SU-DHL-6 (cell line): ENCODE data around the gene PDE4D.

Experiments
- H2AFZ ChIP-seq: fragments of 200-600 bp; sonication (generic); 2 replicates; pipeline ENCODE4 v1.6.1; 2014; ENCODE audit warnings: low read depth, mild to moderate bottlenecking, moderate library complexity, mixed read lengths, antibody characterized with exemption, low read length; ENCODE audit not compliant: severe bottlenecking
- H3F3A ChIP-seq: fragments of 200-600 bp; shearing (Covaris generic); 2 replicates; pipeline ENCODE4 v1.6.0; 2016; ENCODE audit warnings: antibody characterized with exemption, mild to moderate bottlenecking; ENCODE audit not compliant: insufficient read depth
- H3K27ac ChIP-seq: fragments of 200-600 bp; sonication (generic); 2 replicates; pipeline ENCODE4 v1.5.1; 2016; ENCODE audit warnings: low read depth, mild to moderate bottlenecking, low read length, moderate library complexity, mixed read lengths
- H3K27me3 ChIP-seq: fragments of 200-600 bp; sonication (generic), shearing (Covaris generic); 2 replicates; pipeline ENCODE4 v1.6.0; 2014; ENCODE audit warnings: mild to moderate bottlenecking, low read length
- H3K36me3 ChIP-seq: fragments of 200-600 bp; sonication (generic); 2 replicates; pipeline ENCODE4 v1.6.1; 2014; ENCODE audit warnings: mild to moderate bottlenecking, low read length, mixed read lengths
- H3K4me2 ChIP-seq: fragments of 300-600, 200-600 bp; shearing (Covaris generic), sonication (generic); 2 replicates; pipeline ENCODE4 v1.6.0; 2014; ENCODE audit warnings: low read length, low read depth, mild to moderate bottlenecking; ENCODE audit not compliant: poor library complexity, severe bottlenecking
- H3K4me3 ChIP-seq: fragments of 200-600 bp; sonication (generic); 2 replicates; pipeline ENCODE4 v1.5.1; 2014; ENCODE audit warnings: antibody characterized with exemption, low read length, mild to moderate bottlenecking, mixed read lengths; ENCODE audit not compliant: insufficient read depth, poor library complexity, severe bottlenecking
- H3K79me2 ChIP-seq: fragments of 200-600 bp; sonication (generic); 2 replicates; pipeline ENCODE4 v1.6.1; 2014; ENCODE audit warnings: mild to moderate bottlenecking, low read length, moderate library complexity; ENCODE audit not compliant: insufficient read depth
- H3K9ac ChIP-seq: fragments of 200-600 bp; sonication (generic); 2 replicates; pipeline ENCODE4 v1.7.0; 2014; ENCODE audit warnings: mild to moderate bottlenecking, low read length
- H3K9me2 ChIP-seq: fragments of 200-600 bp; sonication (generic); replicated peaks from 2 replicates; pipeline ENCODE4 v1.6.1; 2014; ENCODE audit warnings: low read length; ENCODE audit not compliant: insufficient read depth
- H3K9me3 ChIP-seq: fragments of 200-600 bp; sonication (generic); 2 replicates; pipeline ENCODE4 v1.6.1; 2014; ENCODE audit warnings: low read length, mixed read lengths; ENCODE audit not compliant: insufficient read depth
- H4K20me1 ChIP-seq: fragments of 200-600 bp; sonication (generic); 2 replicates; pipeline ENCODE4 v1.6.1; 2014; ENCODE audit warnings: low read depth, mild to moderate bottlenecking, antibody characterized with exemption, low read length, moderate library complexity, mixed read lengths
- CTCF ChIP-seq: fragments of 200-600 bp; sonication (generic); IDR thresholded peaks from one replicate; pipeline ENCODE4 v1.5.1; 2017; ENCODE audit warnings: antibody characterized with exemption, mild to moderate bottlenecking, low read length, moderate library complexity; ENCODE audit not compliant: insufficient read depth, poor library complexity, severe bottlenecking
- EZH2phosphoT487 ChIP-seq: fragments of 200-600 bp; sonication (generic), shearing (Covaris generic); conservative IDR thresholded peaks from 2 replicates; pipeline ENCODE4 v1.6.1; 2018; ENCODE audit warnings: mild to moderate bottlenecking, antibody characterized with exemption, low read length, moderate library complexity, mixed read lengths

PDE4D gene

GRCh38 chr5:59704936-59705335 lies 188.6 kb downstream of the PDE4D start:
- no peak overlapping the region for H3K4me3 ChIP-seq
- H3F3A ChIP-seq, result no peaks in the 10 kb centered on the region
- TF ChIP-seq CTCF, result no peak
- TF ChIP-seq EZH2phosphoT487, result no peak
- H2AFZ ChIP-seq, result no peak overlapping the region
- H3K27ac ChIP-seq, result no peak overlapping the region
- no peaks in the 10 kb centered on the region for H3K27me3 ChIP-seq
- no peak overlapping the region for H3K4me2 ChIP-seq
- H3K36me3 ChIP-seq, result no peaks in the 10 kb centered on the region
- no peak overlapping the region for H3K9ac ChIP-seq
- H4K20me1 ChIP-seq, result no peaks in the 10 kb centered on the region
- H3K9me2 ChIP-seq, result no peaks in the 10 kb centered on the region
- no peaks in the 10 kb centered on the region for H3K9me3 ChIP-seq
- no peaks in the 10 kb centered on the region for H3K79me2 ChIP-seq

- Histone ChIP-seq H3K27ac (no peak overlapping the region), H3K9me3 (no peaks in the 10 kb centered on the region), H3K4me2 (no peak overlapping the region), H4K20me1 (no peaks in the 10 kb centered on the region), H3K79me2 (no peaks in the 10 kb centered on the region), H3K9me2 (no peaks in the 10 kb centered on the region), H3K27me3 (no peaks in the 10 kb centered on the region), H3F3A (no peaks in the 10 kb centered on the region), H3K9ac (no peak overlapping the region), H3K36me3 (no peaks in the 10 kb centered on the region), H3K4me3 (no peak overlapping the region), H2AFZ (no peak overlapping the region)
- no peak for TF ChIP-seq EZH2phosphoT487
- no peak for TF ChIP-seq CTCF
Measured at GRCh38 chr5:59703789-59704188, 189.7 kb downstream of the PDE4D start.

GRCh38 chr5:59698207-59699178 lies 195.0 kb downstream of the PDE4D start:
- no peak overlapping the region for H3K4me3 ChIP-seq
- no peak overlapping the region for H3K27ac ChIP-seq
- no peak overlapping the region for H2AFZ ChIP-seq
- no peaks in the 10 kb centered on the region for H3F3A ChIP-seq
- no peaks in the 10 kb centered on the region for H3K9me3 ChIP-seq
- H3K9ac ChIP-seq, result no peak overlapping the region
- TF ChIP-seq CTCF, result no peak
- TF ChIP-seq EZH2phosphoT487, result no peak
- H3K36me3 ChIP-seq, result no peaks in the 10 kb centered on the region
- no peaks in the 10 kb centered on the region for H3K79me2 ChIP-seq
- no peaks in the 10 kb centered on the region for H3K9me2 ChIP-seq
- H3K4me2 ChIP-seq, result no peak overlapping the region
- no peaks in the 10 kb centered on the region for H3K27me3 ChIP-seq
- H4K20me1 ChIP-seq, result no peaks in the 10 kb centered on the region
